ENCODE measurements around the gene SNRPA1. TPM values are rescaled to one million over a fixed set of nuclear protein-coding genes. Genes with fewer than 3 reads are reported as not detected.

Gene SNRPA1
- polyA plus RNA-seq, 1 donor = 61.1 TPM

GRCh38 chr15:101276501-101277037, 18.5 kb downstream of the SNRPA1 start:
- Histone ChIP-seq H3K4me3 (ENCODE audit: low read length) (peak overlapping the region; percentile 82), H3K9me3 (ENCODE audit: control insufficient read depth, low read depth, low read length) (no peaks in the 10 kb centered on the region), H3K27ac (ENCODE audit: low read length) (peak overlapping the region; percentile 90), H3K36me3 (ENCODE audit: control insufficient read depth, insufficient read depth, low read length) (peaks cover 46% of the 10 kb centered on the region), H3K27me3 (ENCODE audit: control insufficient read depth, insufficient read depth, low read length) (no peaks in the 10 kb centered on the region), H3K4me1 (ENCODE audit: control insufficient read depth, insufficient read depth, low read length) (peaks cover 30% of the 10 kb centered on the region)
- no CpG with 5 or more reads among the region's 14 CpGs for WGBS (ENCODE audit: insufficient coverage, low lambda C conversion rate)
- no peak for DNase-seq

- Histone ChIP-seq H3K27ac (ENCODE audit: low read length) (no peak overlapping the region), H3K9me3 (ENCODE audit: control insufficient read depth, low read depth, low read length) (no peaks in the 10 kb centered on the region), H3K27me3 (ENCODE audit: control insufficient read depth, insufficient read depth, low read length) (no peaks in the 10 kb centered on the region), H3K4me3 (ENCODE audit: low read length) (no peak overlapping the region), H3K36me3 (ENCODE audit: control insufficient read depth, insufficient read depth, low read length) (peaks cover 50% of the 10 kb centered on the region), H3K4me1 (ENCODE audit: control insufficient read depth, insufficient read depth, low read length) (peaks cover 19% of the 10 kb centered on the region)
- 100% methylated on average over 3 of the region's 5 CpGs for WGBS (ENCODE audit: insufficient coverage, low lambda C conversion rate)
- no peak for DNase-seq
Observed at GRCh38 chr15:101275018-101275417, 20.0 kb downstream of the SNRPA1 start.

GRCh38 chr15:101273534-101273933, 21.5 kb downstream of the SNRPA1 start:
- peaks cover 63% of the 10 kb centered on the region for H3K36me3 ChIP-seq (ENCODE audit: control insufficient read depth, insufficient read depth, low read length)
- no peaks in the 10 kb centered on the region for H3K9me3 ChIP-seq (ENCODE audit: control insufficient read depth, low read depth, low read length)
- H3K4me1 ChIP-seq (ENCODE audit: control insufficient read depth, insufficient read depth, low read length) = peaks cover 7% of the 10 kb centered on the region
- WGBS (ENCODE audit: insufficient coverage, low lambda C conversion rate) = no CpG with 5 or more reads among the region's 5 CpGs
- no peaks in the 10 kb centered on the region for H3K27me3 ChIP-seq (ENCODE audit: control insufficient read depth, insufficient read depth, low read length)
- DNase-seq = no peak
- H3K27ac ChIP-seq (ENCODE audit: low read length) = no peak overlapping the region
- no peak overlapping the region for H3K4me3 ChIP-seq (ENCODE audit: low read length)

GRCh38 chr15:101272584-101272983, 22.5 kb downstream of the SNRPA1 start:
- H3K27ac ChIP-seq (ENCODE audit: low read length) = no peak overlapping the region
- H3K4me3 ChIP-seq (ENCODE audit: low read length) = no peak overlapping the region
- DNase-seq = no peak
- no peaks in the 10 kb centered on the region for H3K9me3 ChIP-seq (ENCODE audit: control insufficient read depth, low read depth, low read length)
- peaks cover 63% of the 10 kb centered on the region for H3K36me3 ChIP-seq (ENCODE audit: control insufficient read depth, insufficient read depth, low read length)
- H3K4me1 ChIP-seq (ENCODE audit: control insufficient read depth, insufficient read depth, low read length) = no peaks in the 10 kb centered on the region
- 100% methylated on average over 1 of the region's 9 CpGs for WGBS (ENCODE audit: insufficient coverage, low lambda C conversion rate)
- H3K27me3 ChIP-seq (ENCODE audit: control insufficient read depth, insufficient read depth, low read length) = no peaks in the 10 kb centered on the region

GRCh38 chr15:101269479-101270223, 25.4 kb downstream of the SNRPA1 start:
- H3K9me3 ChIP-seq (ENCODE audit: control insufficient read depth, low read depth, low read length) = no peaks in the 10 kb centered on the region
- H3K4me1 ChIP-seq (ENCODE audit: control insufficient read depth, insufficient read depth, low read length) = peaks cover 4% of the 10 kb centered on the region
- whole genome bisulfite sequencing (ENCODE audit: insufficient coverage, low lambda C conversion rate) = no CpG with 5 or more reads among the region's 16 CpGs
- DNase-seq = no peak
- H3K27me3 ChIP-seq (ENCODE audit: control insufficient read depth, insufficient read depth, low read length) = no peaks in the 10 kb centered on the region
- no peak overlapping the region for H3K27ac ChIP-seq (ENCODE audit: low read length)
- no peak overlapping the region for H3K4me3 ChIP-seq (ENCODE audit: low read length)
- peaks cover 55% of the 10 kb centered on the region for H3K36me3 ChIP-seq (ENCODE audit: control insufficient read depth, insufficient read depth, low read length)

GRCh38 chr15:101267320-101268104, 27.5 kb downstream of the SNRPA1 start:
- Histone ChIP-seq H3K36me3 (ENCODE audit: control insufficient read depth, insufficient read depth, low read length) (peaks cover 35% of the 10 kb centered on the region), H3K27ac (ENCODE audit: low read length) (no peak overlapping the region), H3K9me3 (ENCODE audit: control insufficient read depth, low read depth, low read length) (no peaks in the 10 kb centered on the region), H3K4me3 (ENCODE audit: low read length) (no peak overlapping the region), H3K27me3 (ENCODE audit: control insufficient read depth, insufficient read depth, low read length) (no peaks in the 10 kb centered on the region), H3K4me1 (ENCODE audit: control insufficient read depth, insufficient read depth, low read length) (peaks cover 4% of the 10 kb centered on the region)
- DNase-seq = no peak
- no CpG with 5 or more reads among the region's 18 CpGs for WGBS (ENCODE audit: insufficient coverage, low lambda C conversion rate)

GRCh38 chr15:101266787-101267186, 28.3 kb downstream of the SNRPA1 start:
- DNase-seq = no peak
- Histone ChIP-seq H3K27ac (ENCODE audit: low read length) (no peak overlapping the region), H3K27me3 (ENCODE audit: control insufficient read depth, insufficient read depth, low read length) (no peaks in the 10 kb centered on the region), H3K9me3 (ENCODE audit: control insufficient read depth, low read depth, low read length) (no peaks in the 10 kb centered on the region), H3K4me3 (ENCODE audit: low read length) (no peak overlapping the region), H3K4me1 (ENCODE audit: control insufficient read depth, insufficient read depth, low read length) (peaks cover 4% of the 10 kb centered on the region), H3K36me3 (ENCODE audit: control insufficient read depth, insufficient read depth, low read length) (peaks cover 28% of the 10 kb centered on the region)
- no CpG with 5 or more reads among the region's 9 CpGs for WGBS (ENCODE audit: insufficient coverage, low lambda C conversion rate)

- H3K36me3 ChIP-seq (ENCODE audit: control insufficient read depth, insufficient read depth, low read length) = peaks cover 21% of the 10 kb centered on the region
- peaks cover 4% of the 10 kb centered on the region for H3K4me1 ChIP-seq (ENCODE audit: control insufficient read depth, insufficient read depth, low read length)
- no peaks in the 10 kb centered on the region for H3K27me3 ChIP-seq (ENCODE audit: control insufficient read depth, insufficient read depth, low read length)
- H3K9me3 ChIP-seq (ENCODE audit: control insufficient read depth, low read depth, low read length) = no peaks in the 10 kb centered on the region
- H3K27ac ChIP-seq (ENCODE audit: low read length) = no peak overlapping the region
- no CpG with 5 or more reads among the region's 3 CpGs for WGBS (ENCODE audit: insufficient coverage, low lambda C conversion rate)
- no peak for DNase-seq
- no peak overlapping the region for H3K4me3 ChIP-seq (ENCODE audit: low read length)
Observed at GRCh38 chr15:101266034-101266433, 29.0 kb downstream of the SNRPA1 start.

- Histone ChIP-seq H3K27ac (ENCODE audit: low read length) (no peak overlapping the region), H3K4me1 (ENCODE audit: control insufficient read depth, insufficient read depth, low read length) (peaks cover 4% of the 10 kb centered on the region), H3K4me3 (ENCODE audit: low read length) (no peak overlapping the region), H3K9me3 (ENCODE audit: control insufficient read depth, low read depth, low read length) (no peaks in the 10 kb centered on the region), H3K27me3 (ENCODE audit: control insufficient read depth, insufficient read depth, low read length) (no peaks in the 10 kb centered on the region), H3K36me3 (ENCODE audit: control insufficient read depth, insufficient read depth, low read length) (peaks cover 14% of the 10 kb centered on the region)
- DNase-seq = no peak
- 100% methylated on average over 1 of the region's 17 CpGs for WGBS (ENCODE audit: insufficient coverage, low lambda C conversion rate)
Observed at GRCh38 chr15:101264911-101265641, 30.0 kb downstream of the SNRPA1 start.

GRCh38 chr15:101264011-101264410, 31.0 kb downstream of the SNRPA1 start:
- Histone ChIP-seq H3K27me3 (ENCODE audit: control insufficient read depth, insufficient read depth, low read length) (no peaks in the 10 kb centered on the region), H3K27ac (ENCODE audit: low read length) (no peak overlapping the region), H3K4me3 (ENCODE audit: low read length) (no peak overlapping the region), H3K9me3 (ENCODE audit: control insufficient read depth, low read depth, low read length) (no peaks in the 10 kb centered on the region), H3K4me1 (ENCODE audit: control insufficient read depth, insufficient read depth, low read length) (peaks cover 4% of the 10 kb centered on the region), H3K36me3 (ENCODE audit: control insufficient read depth, insufficient read depth, low read length) (peaks cover 3% of the 10 kb centered on the region)
- WGBS (ENCODE audit: insufficient coverage, low lambda C conversion rate) = no CpG with 5 or more reads among the region's 4 CpGs
- no peak for DNase-seq

Measured in large intestine (tissue), 3 donors.